Stimulated activated memory B cell treated with anti-CD40 and anti-IgM and Interleukin-4, amounts not matched to agents 10 μg/mL and 1 μg/mL and 100 μg/mL, for 72 hours (primary cell): ENCODE measurements around the gene PARVB.

Source experiments
- ATAC-seq: fragments of 150-1000 bp; cut with Tn5 transposase; 2 replicates; pipeline ENCODE4 v1.10.0; 2021
- H3K27ac Mint-ChIP-seq: one replicate; pipeline ENCODE4 v1.8.0; 2022; ENCODE audit warnings: mild to moderate bottlenecking, mixed read lengths
- H3K27me3 Mint-ChIP-seq: one replicate; pipeline ENCODE4 v1.8.0; 2022; ENCODE audit warnings: mixed read lengths
- H3K36me3 Mint-ChIP-seq: one replicate; pipeline ENCODE4 v1.8.0; 2022; ENCODE audit warnings: mixed read lengths
- H3K4me1 Mint-ChIP-seq: one replicate; pipeline ENCODE4 v1.8.0; 2022; ENCODE audit warnings: mixed read lengths
- H3K4me3 Mint-ChIP-seq: one replicate; pipeline ENCODE4 v1.8.0; 2022; ENCODE audit warnings: mild to moderate bottlenecking, moderate library complexity, mixed read lengths
- H3K9me3 Mint-ChIP-seq: one replicate; pipeline ENCODE4 v1.8.0; 2022; ENCODE audit warnings: mixed read lengths

Gene PARVB

GRCh38 chr22:44204739-44205515, 180.8 kb downstream of the PARVB start:
- peak; percentile 83 for ATAC-seq
- peaks cover 4% of the 10 kb centered on the region for H3K9me3 Mint-ChIP-seq
- peaks cover 55% of the 10 kb centered on the region for H3K4me1 Mint-ChIP-seq
- H3K27me3 Mint-ChIP-seq = no peaks in the 10 kb centered on the region
- H3K4me3 Mint-ChIP-seq = no peak overlapping the region
- H3K36me3 Mint-ChIP-seq = peaks cover 54% of the 10 kb centered on the region
- H3K27ac Mint-ChIP-seq = peak overlapping the region; percentile 35

GRCh38 chr22:44205516-44206329, 181.6 kb downstream of the PARVB start:
- Mint-ChIP-seq H3K4me3 (no peak overlapping the region), H3K36me3 (peaks cover 52% of the 10 kb centered on the region), H3K27ac (peak overlapping the region; percentile 35)

GRCh38 chr22:44206330-44206645, 182.2 kb downstream of the PARVB start:
- peaks cover 52% of the 10 kb centered on the region for H3K36me3 Mint-ChIP-seq

More at GRCh38 chr22:44205516-44206329, 181.6 kb downstream of the PARVB start:
- ATAC-seq = no peak
- H3K4me1 Mint-ChIP-seq = peaks cover 55% of the 10 kb centered on the region
- peaks cover 6% of the 10 kb centered on the region for H3K9me3 Mint-ChIP-seq
- H3K27me3 Mint-ChIP-seq = no peaks in the 10 kb centered on the region

GRCh38 chr22:44206696-44207095, 182.6 kb downstream of the PARVB start:
- Mint-ChIP-seq H3K36me3 (peaks cover 52% of the 10 kb centered on the region), H3K27ac (no peak overlapping the region), H3K9me3 (peaks cover 6% of the 10 kb centered on the region), H3K4me3 (no peak overlapping the region), H3K4me1 (peaks cover 48% of the 10 kb centered on the region), H3K27me3 (no peaks in the 10 kb centered on the region)
- ATAC-seq = no peak

More at GRCh38 chr22:44206330-44206645, 182.2 kb downstream of the PARVB start:
- Mint-ChIP-seq H3K4me3 (no peak overlapping the region), H3K9me3 (peaks cover 6% of the 10 kb centered on the region), H3K27me3 (no peaks in the 10 kb centered on the region), H3K27ac (no peak overlapping the region), H3K4me1 (peaks cover 49% of the 10 kb centered on the region)
- no peak for ATAC-seq

GRCh38 chr22:44207173-44207980, 183.3 kb downstream of the PARVB start:
- Mint-ChIP-seq H3K36me3 (peaks cover 49% of the 10 kb centered on the region), H3K4me1 (peaks cover 48% of the 10 kb centered on the region), H3K4me3 (no peak overlapping the region), H3K27ac (peak overlapping the region; percentile 57), H3K9me3 (peaks cover 6% of the 10 kb centered on the region), H3K27me3 (no peaks in the 10 kb centered on the region)
- ATAC-seq = peak; percentile 19

GRCh38 chr22:44207981-44208317, 183.8 kb downstream of the PARVB start:
- H3K9me3 Mint-ChIP-seq = peaks cover 6% of the 10 kb centered on the region
- ATAC-seq = no peak
- H3K4me1 Mint-ChIP-seq = peaks cover 48% of the 10 kb centered on the region
- H3K27ac Mint-ChIP-seq = peak overlapping the region; percentile 57
- H3K4me3 Mint-ChIP-seq = no peak overlapping the region
- no peaks in the 10 kb centered on the region for H3K27me3 Mint-ChIP-seq
- peaks cover 43% of the 10 kb centered on the region for H3K36me3 Mint-ChIP-seq

- no peak overlapping the region for H3K4me3 Mint-ChIP-seq
- H3K27ac Mint-ChIP-seq = no peak overlapping the region
- H3K4me1 Mint-ChIP-seq = peaks cover 40% of the 10 kb centered on the region
- H3K9me3 Mint-ChIP-seq = peaks cover 6% of the 10 kb centered on the region
- no peak for ATAC-seq
- H3K27me3 Mint-ChIP-seq = no peaks in the 10 kb centered on the region
- peaks cover 31% of the 10 kb centered on the region for H3K36me3 Mint-ChIP-seq
Measured at GRCh38 chr22:44209343-44209742, 185.2 kb downstream of the PARVB start.

- H3K27me3 Mint-ChIP-seq = no peaks in the 10 kb centered on the region
- H3K9me3 Mint-ChIP-seq = peaks cover 6% of the 10 kb centered on the region
- no peak overlapping the region for H3K27ac Mint-ChIP-seq
- H3K4me1 Mint-ChIP-seq = peaks cover 27% of the 10 kb centered on the region
- H3K36me3 Mint-ChIP-seq = peaks cover 27% of the 10 kb centered on the region
- no peak for ATAC-seq
- no peak overlapping the region for H3K4me3 Mint-ChIP-seq
Measured at GRCh38 chr22:44210722-44211121, 186.6 kb downstream of the PARVB start.

GRCh38 chr22:44211256-44211945, 187.3 kb downstream of the PARVB start:
- no peak overlapping the region for H3K4me3 Mint-ChIP-seq
- H3K27me3 Mint-ChIP-seq = no peaks in the 10 kb centered on the region
- H3K9me3 Mint-ChIP-seq = peaks cover 6% of the 10 kb centered on the region
- H3K36me3 Mint-ChIP-seq = peaks cover 27% of the 10 kb centered on the region
- ATAC-seq = no peak
- peaks cover 25% of the 10 kb centered on the region for H3K4me1 Mint-ChIP-seq
- H3K27ac Mint-ChIP-seq = no peak overlapping the region

GRCh38 chr22:44211946-44212930, 188.1 kb downstream of the PARVB start:
- no peak overlapping the region for H3K27ac Mint-ChIP-seq
- H3K36me3 Mint-ChIP-seq = peaks cover 27% of the 10 kb centered on the region
- H3K4me3 Mint-ChIP-seq = no peak overlapping the region
- no peak for ATAC-seq
- H3K27me3 Mint-ChIP-seq = no peaks in the 10 kb centered on the region
- H3K4me1 Mint-ChIP-seq = peaks cover 25% of the 10 kb centered on the region
- peaks cover 6% of the 10 kb centered on the region for H3K9me3 Mint-ChIP-seq

- Mint-ChIP-seq H3K27me3 (no peaks in the 10 kb centered on the region), H3K27ac (no peak overlapping the region), H3K9me3 (peaks cover 6% of the 10 kb centered on the region), H3K4me1 (peaks cover 20% of the 10 kb centered on the region), H3K4me3 (no peak overlapping the region), H3K36me3 (peaks cover 27% of the 10 kb centered on the region)
- ATAC-seq = peak; percentile 36
Measured at GRCh38 chr22:44212936-44213335, 188.8 kb downstream of the PARVB start.

- H3K27ac Mint-ChIP-seq = no peak overlapping the region
- ATAC-seq = no peak
- no peak overlapping the region for H3K4me3 Mint-ChIP-seq
- peaks cover 14% of the 10 kb centered on the region for H3K4me1 Mint-ChIP-seq
- peaks cover 6% of the 10 kb centered on the region for H3K9me3 Mint-ChIP-seq
- H3K27me3 Mint-ChIP-seq = no peaks in the 10 kb centered on the region
- peaks cover 27% of the 10 kb centered on the region for H3K36me3 Mint-ChIP-seq
Measured at GRCh38 chr22:44213489-44214043, 189.5 kb downstream of the PARVB start.

- H3K36me3 Mint-ChIP-seq = peaks cover 24% of the 10 kb centered on the region
Measured at GRCh38 chr22:44214187-44214586, 190.1 kb downstream of the PARVB start.

More at GRCh38 chr22:44214187-44214586, 190.1 kb downstream of the PARVB start:
- H3K4me3 Mint-ChIP-seq = no peak overlapping the region
- ATAC-seq = no peak
- no peaks in the 10 kb centered on the region for H3K27me3 Mint-ChIP-seq
- H3K27ac Mint-ChIP-seq = no peak overlapping the region
- H3K4me1 Mint-ChIP-seq = peaks cover 7% of the 10 kb centered on the region
- peaks cover 6% of the 10 kb centered on the region for H3K9me3 Mint-ChIP-seq
